OCI-LY3 (cell line): Measurements from ENCODE around the gene MRPL4.

Source experiments
- CTCF ChIP-seq: fragments of 200-600, 300-600 bp; sonication (generic); IDR thresholded peaks from 2 replicates; pipeline ENCODE4 v1.5.1; 2014; ENCODE audit warnings: antibody characterized with exemption, low read length, low read depth
- EZH2phosphoT487 ChIP-seq: fragments of 200-600 bp; shearing (Covaris generic); IDR thresholded peaks from 2 replicates; pipeline ENCODE4 v1.6.1; 2018; ENCODE audit warnings: antibody characterized with exemption, mixed run types, low read depth

- no peak for TF ChIP-seq CTCF
- no peak for TF ChIP-seq EZH2phosphoT487
Measured at GRCh38 chr19:10274589-10274988, 22.6 kb downstream of the MRPL4 start.
